ENCODE results near the gene CABLES2. TPM values are rescaled to one million over a fixed set of nuclear protein-coding genes. Genes with fewer than 3 reads are reported as not detected.

The CABLES2 gene
- total and polyA plus RNA-seq, 2 donors (not counting 3 experiments of a cell fraction or from before 2014, with no cell fraction given): 7.8 to 9.9 TPM

DNA sequence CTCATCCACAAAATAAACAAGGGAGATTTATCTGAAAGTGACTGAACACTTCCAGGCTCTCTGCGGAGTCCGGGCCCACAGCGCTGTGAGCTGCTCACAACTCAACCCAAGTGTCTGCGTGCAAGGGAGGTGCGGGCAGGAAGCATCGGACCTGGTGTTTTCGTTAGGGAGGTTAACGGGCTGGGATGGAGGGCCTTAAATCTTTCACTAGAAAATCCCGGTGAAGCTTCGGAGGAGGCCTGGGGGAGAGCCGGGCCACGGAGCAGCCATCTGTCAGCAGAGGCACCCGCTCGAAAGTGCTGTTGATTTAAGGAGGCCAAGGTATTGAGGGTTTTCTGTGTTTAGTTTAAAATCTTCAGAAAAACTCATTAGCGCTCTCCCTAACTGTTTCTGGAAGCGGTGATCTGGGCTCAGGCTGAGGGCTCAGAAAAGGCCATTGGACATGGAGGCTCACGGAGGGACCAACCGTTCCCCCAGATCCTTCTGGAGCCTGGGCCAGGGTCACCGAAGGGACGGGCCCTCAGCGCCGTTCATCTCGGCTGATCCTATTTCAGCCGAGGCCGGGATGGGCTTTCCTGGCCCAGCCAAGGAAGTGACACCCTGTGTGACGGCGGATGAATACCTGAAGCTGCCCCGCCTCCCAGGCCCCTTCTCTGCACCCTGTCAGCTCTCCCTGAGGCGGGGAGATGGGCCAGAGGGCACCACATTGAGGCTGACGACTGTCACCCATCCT, 48.0 kb upstream of the CABLES2 start:
- H3K4me2 ChIP-seq (ENCODE audit: insufficient read depth, low read length): no peak overlapping the region
- H3K4me1 ChIP-seq (ENCODE audit: control insufficient read depth, extremely low read depth, insufficient read depth, low read length): no peaks in the 10 kb centered on the region
- FAIRE-seq: no peak
- H3K4me3 ChIP-seq (replicated peaks in 1 of 3; ENCODE audit: insufficient read depth in 1 of 3, low read depth in 1 of 3, low read length in 3 of 3): no peak overlapping the region
- POLR2A ChIA-PET: no interaction called here
- no peaks in the 10 kb centered on the region for H3K27me3 ChIP-seq (ENCODE audit: control insufficient read depth in 2 of 2, insufficient read depth in 2 of 2, low read length in 2 of 2)
- no peaks in the 10 kb centered on the region for H3K36me3 ChIP-seq (ENCODE audit: control insufficient read depth in 2 of 2, extremely low read depth in 1 of 2, insufficient read depth in 2 of 2, low read length in 2 of 2)
- intact Hi-C loops (cut with micrococcal nuclease): no loop called here
- H3K9ac ChIP-seq (replicated peaks; ENCODE audit: extremely low read depth, insufficient read depth, low read length): no peak overlapping the region
- CTCF ChIA-PET: no interaction called here
- H4K20me1 ChIP-seq (replicated peaks; ENCODE audit: control insufficient read depth, extremely low read depth, insufficient read depth, low read length): no peaks in the 10 kb centered on the region
- dilution Hi-C loops (cut with MboI; ENCODE audit: extremely low pct_ligation_motif_present, low sequenced_read_pairs): no loop called here
- TF ChIP-seq MYC (IDR thresholded peaks at IDR 0.05; ENCODE audit: low read depth, low read length) (no peak), POLR2AphosphoS5 (IDR thresholded peaks at IDR 0.05; ENCODE audit: insufficient read depth, low read depth, low read length) (no peak), FOS (IDR thresholded peaks at IDR 0.05; ENCODE audit: borderline replicate concordance, insufficient read depth, low read length) (no peak), GATA2 (IDR thresholded peaks at IDR 0.05; ENCODE audit: insufficient read depth, insufficient read length, low read depth, low read length) (no peak), POLR2A (IDR thresholded peaks at IDR 0.05; ENCODE audit: low read depth, low read length) (no peak), JUN (IDR thresholded peaks at IDR 0.05; ENCODE audit: borderline replicate concordance, insufficient read depth, insufficient read length, low read depth) (no peak)
- TF ChIP-seq, protein P1, sequence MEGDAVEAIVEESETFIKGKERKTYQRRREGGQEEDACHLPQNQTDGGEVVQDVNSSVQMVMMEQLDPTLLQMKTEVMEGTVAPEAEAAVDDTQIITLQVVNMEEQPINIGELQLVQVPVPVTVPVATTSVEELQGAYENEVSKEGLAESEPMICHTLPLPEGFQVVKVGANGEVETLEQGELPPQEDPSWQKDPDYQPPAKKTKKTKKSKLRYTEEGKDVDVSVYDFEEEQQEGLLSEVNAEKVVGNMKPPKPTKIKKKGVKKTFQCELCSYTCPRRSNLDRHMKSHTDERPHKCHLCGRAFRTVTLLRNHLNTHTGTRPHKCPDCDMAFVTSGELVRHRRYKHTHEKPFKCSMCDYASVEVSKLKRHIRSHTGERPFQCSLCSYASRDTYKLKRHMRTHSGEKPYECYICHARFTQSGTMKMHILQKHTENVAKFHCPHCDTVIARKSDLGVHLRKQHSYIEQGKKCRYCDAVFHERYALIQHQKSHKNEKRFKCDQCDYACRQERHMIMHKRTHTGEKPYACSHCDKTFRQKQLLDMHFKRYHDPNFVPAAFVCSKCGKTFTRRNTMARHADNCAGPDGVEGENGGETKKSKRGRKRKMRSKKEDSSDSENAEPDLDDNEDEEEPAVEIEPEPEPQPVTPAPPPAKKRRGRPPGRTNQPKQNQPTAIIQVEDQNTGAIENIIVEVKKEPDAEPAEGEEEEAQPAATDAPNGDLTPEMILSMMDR (IDR thresholded peaks at IDR 0.05; ENCODE audit: extremely low read depth in 1 of 2, insufficient read depth in 1 of 2, low read depth in 1 of 2, low read length in 2 of 2): no peak
- TF ChIP-seq, protein P2, sequence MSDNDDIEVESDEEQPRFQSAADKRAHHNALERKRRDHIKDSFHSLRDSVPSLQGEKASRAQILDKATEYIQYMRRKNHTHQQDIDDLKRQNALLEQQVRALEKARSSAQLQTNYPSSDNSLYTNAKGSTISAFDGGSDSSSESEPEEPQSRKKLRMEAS (IDR thresholded peaks at IDR 0.05; ENCODE audit: insufficient read depth, insufficient read length): no peak
- no TSS peak for BruUV-seq (replicated peaks)
- H3K27ac ChIP-seq (ENCODE audit: insufficient read depth, low read depth, low read length): no peak overlapping the region
- H3K9me3 ChIP-seq (replicated peaks; ENCODE audit: control insufficient read depth, insufficient read depth, low read length): no peaks in the 10 kb centered on the region
- DNase-seq (ENCODE audit: low read depth, low spot score): no peak
- H2AFZ ChIP-seq (ENCODE audit: low read depth, low read length): no peak overlapping the region
- no peaks in the 10 kb centered on the region for H3K79me2 ChIP-seq (ENCODE audit: control insufficient read depth, insufficient read depth, low read length)
- H3K9me1 ChIP-seq (replicated peaks; ENCODE audit: control insufficient read depth, extremely low read depth, insufficient read depth, low read length): no peaks in the 10 kb centered on the region
